Activated CD8-positive, alpha-beta T cell treated with anti-CD3 and anti-CD28 coated beads, Interleukin-2, amount 10 ng/mL, durations not matched to agents 7 days and 5 days (primary cell): ENCODE measurements around the gene CAMK2D. TPM values are rescaled to one million over a fixed set of nuclear protein-coding genes. Genes with fewer than 3 reads are reported as not detected.
A peak's percentile ranks its signal among the peaks of the same experiment; 100 is the strongest.

Source experiments
- ATAC-seq: fragments of 150-1000 bp; cut with Tn5 transposase; one replicate; pipeline ENCODE4 v1.10.0; 2021; ENCODE audit warnings: moderate library complexity
- CTCF ChIA-PET: fragments of 350-600 bp; sonication (Branson Sonifier 250); formaldehyde crosslinking; loops from one replicate; lab custom pipeline; 2021; ENCODE audit warnings: antibody characterized with exemption; lab: Charles Lee
- POLR2A ChIA-PET: fragments of 350-600 bp; sonication (Branson Sonifier 250); formaldehyde crosslinking; loops from one replicate; lab custom pipeline; 2021; ENCODE audit warnings: antibody characterized with exemption; lab: Charles Lee
- DNase-seq: peaks from one replicate; pipeline ENCODE4 v3.0.0-alpha.2; 2020
- H3K27ac Mint-ChIP-seq: one replicate; pipeline ENCODE4 v1.8.0; 2021; ENCODE audit warnings: mild to moderate bottlenecking, mixed read lengths
- H3K27me3 Mint-ChIP-seq: one replicate; pipeline ENCODE4 v1.8.0; 2021; ENCODE audit warnings: low read depth, mixed read lengths
- H3K36me3 Mint-ChIP-seq: one replicate; pipeline ENCODE4 v1.8.0; 2021; ENCODE audit warnings: low read depth, mixed read lengths
- H3K4me1 Mint-ChIP-seq: one replicate; pipeline ENCODE4 v1.8.0; 2021; ENCODE audit warnings: low read depth, mixed read lengths
- H3K4me3 Mint-ChIP-seq: one replicate; pipeline ENCODE4 v1.8.0; 2021; ENCODE audit warnings: mild to moderate bottlenecking, mixed read lengths
- H3K9me3 Mint-ChIP-seq: one replicate; pipeline ENCODE4 v1.8.0; 2022; ENCODE audit warnings: mixed read lengths; ENCODE audit not compliant: insufficient read depth
- total RNA-seq, 2 experiments: library from RNA; stranded (reverse); gene quantifications; one replicate each; pipeline ENCODE4 v1.2.3, GENCODE V29; 2021

Gene CAMK2D
- total RNA-seq, 2 experiments from 2014 or later, result 30.7 to 31.1 TPM

DNA sequence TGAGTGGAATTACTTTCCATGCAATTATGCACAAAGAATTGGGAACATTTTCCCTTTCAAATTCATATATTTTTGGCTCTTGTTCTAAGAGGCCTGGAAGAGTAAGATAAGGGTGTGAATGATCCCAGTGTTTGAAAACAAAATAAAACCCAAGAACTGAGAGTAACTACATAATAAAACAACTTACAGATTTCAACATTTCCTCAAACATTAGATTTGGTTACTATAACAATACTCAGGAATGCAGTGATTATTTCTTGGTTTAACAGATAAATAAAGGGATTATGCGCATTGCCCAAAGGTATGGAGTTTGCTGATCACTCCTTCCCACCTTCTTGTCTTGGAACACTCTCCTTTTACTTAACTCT is 292.5 kb downstream of the CAMK2D start:
- CTCF ChIA-PET, result interaction anchor here (1.3 to 1.5 kb wide), 2 partner anchors 14 to 74 kb away, joined by 3 read pairs; no protein-coding TSS in a partner anchor

GRCh38 chr4:113468165-113469022 is 293.1 kb downstream of the CAMK2D start:
- DNase-seq (peak; percentile 24), ATAC-seq (no peak)
- no peaks in the 10 kb centered on the region for H3K27me3 Mint-ChIP-seq
- H3K9me3 Mint-ChIP-seq, result no peaks in the 10 kb centered on the region
- H3K4me3 Mint-ChIP-seq, result no peak overlapping the region
- H3K4me1 Mint-ChIP-seq, result peaks cover 2% of the 10 kb centered on the region
- no peak overlapping the region for H3K27ac Mint-ChIP-seq
- CTCF ChIA-PET, result interaction anchor here (1.3 to 1.5 kb wide), 3 partner anchors 14 to 79 kb away, joined by 3 to 4 read pairs (median 3); no protein-coding TSS in a partner anchor
- H3K36me3 Mint-ChIP-seq, result peaks cover 16% of the 10 kb centered on the region
- POLR2A ChIA-PET, result no interaction called here

More for the DNA sequence above, 292.5 kb downstream of the CAMK2D start:
- DNase-seq, result no peak
- H3K4me3 Mint-ChIP-seq, result no peak overlapping the region
- POLR2A ChIA-PET, result no interaction called here
- H3K9me3 Mint-ChIP-seq, result no peaks in the 10 kb centered on the region
- peaks cover 16% of the 10 kb centered on the region for H3K36me3 Mint-ChIP-seq
- no peaks in the 10 kb centered on the region for H3K27me3 Mint-ChIP-seq
- no peak overlapping the region for H3K27ac Mint-ChIP-seq
- H3K4me1 Mint-ChIP-seq, result peaks cover 2% of the 10 kb centered on the region
- no peak for ATAC-seq

GRCh38 chr4:113467581-113467980 is 294.0 kb downstream of the CAMK2D start:
- no peak for ATAC-seq
- peaks cover 16% of the 10 kb centered on the region for H3K36me3 Mint-ChIP-seq

GRCh38 chr4:113462286-113462685 is 299.3 kb downstream of the CAMK2D start:
- Mint-ChIP-seq H3K27ac (no peak overlapping the region), H3K4me1 (no peaks in the 10 kb centered on the region), H3K27me3 (no peaks in the 10 kb centered on the region), H3K4me3 (no peak overlapping the region), H3K9me3 (no peaks in the 10 kb centered on the region), H3K36me3 (peaks cover 34% of the 10 kb centered on the region)
- ATAC-seq (no peak), DNase-seq (no peak)
- CTCF ChIA-PET, result no interaction called here
- POLR2A ChIA-PET, result no interaction called here

More at GRCh38 chr4:113467581-113467980, 294.0 kb downstream of the CAMK2D start:
- no peaks in the 10 kb centered on the region for H3K9me3 Mint-ChIP-seq
- ChIA-PET CTCF (interaction anchor here (0.7 to 1.3 kb wide), 2 partner anchors 80 to 655 kb away, joined by 3 to 4 read pairs; no protein-coding TSS in a partner anchor), POLR2A (no interaction called here)
- no peaks in the 10 kb centered on the region for H3K27me3 Mint-ChIP-seq
- no peak overlapping the region for H3K27ac Mint-ChIP-seq
- DNase-seq, result no peak
- no peak overlapping the region for H3K4me3 Mint-ChIP-seq
- peaks cover 2% of the 10 kb centered on the region for H3K4me1 Mint-ChIP-seq

DNA sequence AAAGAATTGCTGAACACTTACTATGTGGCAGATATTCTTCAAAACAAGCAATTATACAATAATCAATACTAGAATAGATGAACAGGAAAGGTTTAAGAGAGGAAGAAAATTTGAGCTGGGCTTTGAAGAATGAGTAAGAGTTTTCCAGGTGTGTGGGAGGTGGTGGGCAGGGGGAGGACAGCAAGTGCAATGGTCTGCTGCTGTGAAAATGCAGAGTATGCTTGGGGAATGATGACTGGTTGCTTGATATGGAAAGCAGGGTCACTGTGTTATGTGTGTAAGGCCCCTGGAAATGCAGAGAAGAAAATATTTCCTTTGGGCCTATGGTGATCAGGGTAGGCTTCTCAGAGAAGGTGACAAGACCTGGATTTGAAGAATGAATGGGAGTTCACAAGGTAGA is 300.3 kb downstream of the CAMK2D start:
- ATAC-seq (no peak), DNase-seq (no peak)
- Mint-ChIP-seq H3K9me3 (no peaks in the 10 kb centered on the region), H3K27me3 (no peaks in the 10 kb centered on the region), H3K4me3 (no peak overlapping the region), H3K27ac (no peak overlapping the region), H3K36me3 (peaks cover 41% of the 10 kb centered on the region), H3K4me1 (no peaks in the 10 kb centered on the region)
- ChIA-PET POLR2A (interaction anchor here (0.6 kb wide), 1 partner anchor 19 kb away, joined by 3 read pairs; no protein-coding TSS in a partner anchor), CTCF (no interaction called here)

GRCh38 chr4:113457886-113458285 is 303.7 kb downstream of the CAMK2D start:
- H3K4me3 Mint-ChIP-seq, result no peak overlapping the region
- H3K9me3 Mint-ChIP-seq, result no peaks in the 10 kb centered on the region
- CTCF ChIA-PET, result interaction anchor here (1.0 kb wide), 1 partner anchor 63 kb away, joined by 3 read pairs; no protein-coding TSS in a partner anchor
- no peaks in the 10 kb centered on the region for H3K27me3 Mint-ChIP-seq
- peaks cover 45% of the 10 kb centered on the region for H3K36me3 Mint-ChIP-seq
- POLR2A ChIA-PET, result no interaction called here
- no peaks in the 10 kb centered on the region for H3K4me1 Mint-ChIP-seq
- no peak overlapping the region for H3K27ac Mint-ChIP-seq
- DNase-seq, result no peak
- ATAC-seq, result no peak

- no peak for DNase-seq
- ChIA-PET POLR2A (no interaction called here), CTCF (interaction anchor here (1.0 kb wide), 1 partner anchor 63 kb away, joined by 3 read pairs; no protein-coding TSS in a partner anchor)
- Mint-ChIP-seq H3K27ac (no peak overlapping the region), H3K27me3 (no peaks in the 10 kb centered on the region), H3K4me3 (no peak overlapping the region), H3K36me3 (peaks cover 43% of the 10 kb centered on the region), H3K4me1 (no peaks in the 10 kb centered on the region), H3K9me3 (no peaks in the 10 kb centered on the region)
- no peak for ATAC-seq
Observed at GRCh38 chr4:113457121-113457520, 304.4 kb downstream of the CAMK2D start.

- ChIA-PET CTCF (interaction anchor here (1.2 kb wide), 1 partner anchor 14 kb away, joined by 3 read pairs; no protein-coding TSS in a partner anchor), POLR2A (no interaction called here)
- ATAC-seq (no peak), DNase-seq (no peak)
- no peaks in the 10 kb centered on the region for H3K4me1 Mint-ChIP-seq
- H3K27me3 Mint-ChIP-seq, result no peaks in the 10 kb centered on the region
- no peaks in the 10 kb centered on the region for H3K9me3 Mint-ChIP-seq
- H3K4me3 Mint-ChIP-seq, result no peak overlapping the region
- H3K36me3 Mint-ChIP-seq, result peaks cover 36% of the 10 kb centered on the region
- no peak overlapping the region for H3K27ac Mint-ChIP-seq
Observed at GRCh38 chr4:113455061-113455460, 306.5 kb downstream of the CAMK2D start.

DNA sequence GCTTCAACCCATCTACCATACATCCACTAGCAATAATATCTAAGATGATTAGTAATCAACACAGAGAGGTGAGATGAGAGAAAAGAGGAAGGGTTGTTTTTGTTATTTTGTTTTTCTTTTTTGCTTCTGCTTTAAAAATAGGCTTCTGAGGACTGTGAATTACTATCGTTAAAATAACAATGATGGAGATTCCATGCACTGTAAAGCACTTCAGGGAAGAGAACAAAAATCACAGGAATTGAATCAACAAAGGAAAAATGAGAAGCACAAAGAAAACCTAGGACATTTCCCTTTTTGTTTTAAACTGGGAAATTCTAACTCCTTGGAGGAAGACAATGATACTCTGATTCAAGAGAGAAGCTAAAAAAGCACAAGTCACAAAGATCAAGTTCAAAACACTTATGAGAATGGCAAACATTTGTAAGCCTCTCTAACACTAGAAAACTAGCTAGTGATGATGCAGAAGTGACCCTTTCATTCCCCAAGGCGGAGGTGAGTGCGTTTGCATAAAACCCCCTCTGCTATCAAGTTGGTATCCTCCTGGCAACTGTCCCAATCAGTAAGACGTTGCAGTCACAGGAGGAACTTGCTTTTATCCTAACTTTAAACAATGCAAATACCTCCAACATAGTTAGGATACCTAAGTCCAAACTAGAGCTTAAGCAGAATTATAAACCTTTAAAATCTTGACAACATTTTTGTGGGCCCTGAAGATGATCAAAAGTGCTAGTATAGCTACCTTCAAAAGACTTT is 308.5 kb downstream of the CAMK2D start:
- no peaks in the 10 kb centered on the region for H3K27me3 Mint-ChIP-seq
- no peaks in the 10 kb centered on the region for H3K9me3 Mint-ChIP-seq
- no peak for DNase-seq
- H3K36me3 Mint-ChIP-seq, result peaks cover 27% of the 10 kb centered on the region
- no peak overlapping the region for H3K27ac Mint-ChIP-seq
- CTCF ChIA-PET, result interaction anchor here (0.7 kb wide), 1 partner anchor 64 kb away, joined by 3 read pairs; no protein-coding TSS in a partner anchor
- POLR2A ChIA-PET, result interaction anchor here (0.6 kb wide), 1 partner anchor 1167 kb away, joined by 3 read pairs; no protein-coding TSS in a partner anchor
- no peak for ATAC-seq
- H3K4me3 Mint-ChIP-seq, result no peak overlapping the region
- H3K4me1 Mint-ChIP-seq, result no peaks in the 10 kb centered on the region

- ChIA-PET POLR2A (no interaction called here), CTCF (no interaction called here)
- no peaks in the 10 kb centered on the region for H3K4me1 Mint-ChIP-seq
- H3K27me3 Mint-ChIP-seq, result no peaks in the 10 kb centered on the region
- H3K9me3 Mint-ChIP-seq, result no peaks in the 10 kb centered on the region
- no peak overlapping the region for H3K4me3 Mint-ChIP-seq
- peaks cover 20% of the 10 kb centered on the region for H3K36me3 Mint-ChIP-seq
- ATAC-seq (no peak), DNase-seq (no peak)
- H3K27ac Mint-ChIP-seq, result no peak overlapping the region
Observed at GRCh38 chr4:113452152-113452551, 309.4 kb downstream of the CAMK2D start.

DNA sequence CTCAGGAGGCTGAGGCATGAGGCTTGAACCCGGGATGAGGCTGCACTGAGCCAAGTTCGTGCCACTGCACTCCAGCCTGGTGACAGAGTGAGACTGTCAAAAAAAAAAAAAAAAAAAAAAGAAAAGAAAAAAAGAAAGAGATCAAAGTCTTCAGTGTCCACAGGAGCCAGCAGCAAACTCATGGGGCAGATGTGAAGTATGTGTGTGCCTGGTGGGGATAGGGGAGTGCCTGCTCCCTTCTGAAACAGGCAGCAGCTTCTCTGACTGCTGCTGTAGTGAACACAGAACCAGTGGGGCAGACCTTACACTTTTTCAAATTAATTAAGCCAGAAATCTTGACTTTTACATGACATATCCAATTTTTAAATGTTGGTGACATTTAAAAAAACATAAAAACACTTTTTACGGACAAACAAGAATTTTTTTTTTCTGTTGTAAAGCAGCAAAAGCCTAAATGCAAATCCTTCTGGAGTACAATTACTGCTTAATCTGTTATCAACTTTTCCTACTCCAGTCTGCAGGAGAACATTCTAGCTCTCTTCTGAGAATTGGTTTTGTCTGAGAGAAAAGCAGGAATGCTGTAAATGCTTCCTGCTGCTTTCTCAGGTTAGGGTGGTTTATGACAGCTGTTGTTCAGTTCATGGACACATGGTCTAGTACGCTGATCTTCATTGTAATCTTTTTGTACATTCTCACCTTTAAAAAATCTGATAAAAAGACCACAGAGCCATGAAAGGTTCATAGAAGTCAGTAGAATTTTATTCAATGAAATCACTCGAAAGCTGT is 311.1 kb downstream of the CAMK2D start:
- peaks cover 9% of the 10 kb centered on the region for H3K36me3 Mint-ChIP-seq
- H3K4me3 Mint-ChIP-seq, result no peak overlapping the region
- DNase-seq, result no peak
- H3K27me3 Mint-ChIP-seq, result no peaks in the 10 kb centered on the region
- ChIA-PET POLR2A (no interaction called here), CTCF (no interaction called here)
- H3K9me3 Mint-ChIP-seq, result no peaks in the 10 kb centered on the region
- H3K4me1 Mint-ChIP-seq, result no peaks in the 10 kb centered on the region
- no peak for ATAC-seq
- no peak overlapping the region for H3K27ac Mint-ChIP-seq
